Endothelial cell (in vitro differentiated cells): ENCODE results near the gene TEX54. TPM values are rescaled to one million over a fixed set of nuclear protein-coding genes. Genes with fewer than 3 reads are reported as not detected.

ENCODE experiments used
- DNase-seq: peaks from one replicate; pipeline ENCODE4 v3.0.0; 2021; ENCODE audit warnings: low spot score
- H3K27ac Mint-ChIP-seq: one replicate; pipeline ENCODE4 v1.8.0; 2021; ENCODE audit warnings: mixed read lengths, inconsistent platforms; ENCODE audit not compliant: unreplicated experiment
- H3K27me3 Mint-ChIP-seq: one replicate; pipeline ENCODE4 v1.8.0; 2021; ENCODE audit warnings: mild to moderate bottlenecking, moderate library complexity, mixed read lengths, inconsistent platforms; ENCODE audit not compliant: unreplicated experiment
- H3K36me3 Mint-ChIP-seq: one replicate; pipeline ENCODE4 v1.8.0; 2021; ENCODE audit warnings: mild to moderate bottlenecking, low read depth, mixed read lengths, inconsistent platforms; ENCODE audit not compliant: unreplicated experiment
- H3K4me1 Mint-ChIP-seq: one replicate; pipeline ENCODE4 v1.8.0; 2021; ENCODE audit warnings: mild to moderate bottlenecking, mixed read lengths, inconsistent platforms; ENCODE audit not compliant: unreplicated experiment
- H3K4me3 Mint-ChIP-seq: one replicate; pipeline ENCODE4 v1.8.0; 2021; ENCODE audit warnings: mild to moderate bottlenecking, mixed read lengths, inconsistent platforms; ENCODE audit not compliant: unreplicated experiment
- H3K9me3 Mint-ChIP-seq: one replicate; pipeline ENCODE4 v1.8.0; 2021; ENCODE audit warnings: mixed read lengths, inconsistent platforms; ENCODE audit not compliant: unreplicated experiment
- total RNA-seq: library from RNA; stranded (reverse); fragmentation: NEBNext Ultra II Directional; extraction: Animal tissue kit (Norgen Biotek cat#: 25700); gene quantifications from one replicate; pipeline ENCODE4 v1.2.1, GENCODE V29; 2021; ENCODE audit not compliant: unreplicated experiment
- TF ChIP-seq, protein P1 (sequence below): fragments of 200-600 bp; sonication (generic); IDR thresholded peaks from one replicate; pipeline ENCODE4 v1.5.0; 2021; ENCODE audit warnings: antibody characterized with exemption; ENCODE audit not compliant: unreplicated experiment

TEX54 gene
- total RNA-seq, 1 donor from 2014 or later: not detected

DNA sequence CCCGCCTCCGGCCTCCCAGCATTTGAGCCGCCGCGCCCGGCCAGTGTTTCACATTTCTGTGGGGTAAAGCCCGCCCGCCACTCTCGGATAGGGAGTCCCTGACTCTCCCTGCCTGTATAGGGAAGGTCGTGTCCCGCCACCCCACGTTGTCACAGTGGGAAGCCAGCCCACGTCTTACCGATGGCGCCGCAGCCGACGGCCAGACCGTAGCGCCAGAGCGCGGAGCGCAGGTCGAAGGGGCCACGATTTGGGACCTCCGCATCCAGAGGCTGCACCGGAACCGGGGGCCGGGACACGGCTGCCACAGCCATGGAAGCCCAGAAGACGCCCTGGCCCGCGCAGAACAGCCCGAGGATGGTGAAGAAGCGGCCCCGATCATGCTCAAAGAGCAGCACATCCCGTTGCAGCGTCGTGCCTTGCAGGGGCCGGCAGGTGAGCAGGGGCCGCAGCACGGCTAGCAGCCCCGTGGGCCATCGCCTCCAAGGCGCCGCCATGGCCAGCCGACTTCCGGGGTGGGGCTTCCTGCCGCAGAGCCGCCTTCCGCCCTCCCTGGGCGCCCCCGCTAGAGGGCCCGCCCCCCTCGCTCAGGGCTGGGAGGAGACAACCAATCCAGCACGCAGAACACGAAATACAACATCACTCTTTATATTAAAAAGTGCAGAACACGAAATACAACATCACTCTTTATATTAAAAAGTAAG lies 41.0 kb downstream of the TEX54 start, which contains the start of gene TMEM223:
Gene TMEM223 (minus strand): TSS at position 506 of the 701 bp plus-strand sequence. CDS start 12 bp downstream, at position 494.
- Mint-ChIP-seq H3K9me3 (no peaks in the 10 kb centered on the region), H3K4me3 (peak within 1 kb of the TSS; percentile 93), H3K4me1 (peaks cover 20% of the 10 kb centered on the region), H3K36me3 (peaks cover 40% of the 10 kb centered on the region), H3K27ac (peak within 1 kb of the TSS; percentile 85), H3K27me3 (peaks cover 12% of the 10 kb centered on the region)
- TF ChIP-seq, protein P1, sequence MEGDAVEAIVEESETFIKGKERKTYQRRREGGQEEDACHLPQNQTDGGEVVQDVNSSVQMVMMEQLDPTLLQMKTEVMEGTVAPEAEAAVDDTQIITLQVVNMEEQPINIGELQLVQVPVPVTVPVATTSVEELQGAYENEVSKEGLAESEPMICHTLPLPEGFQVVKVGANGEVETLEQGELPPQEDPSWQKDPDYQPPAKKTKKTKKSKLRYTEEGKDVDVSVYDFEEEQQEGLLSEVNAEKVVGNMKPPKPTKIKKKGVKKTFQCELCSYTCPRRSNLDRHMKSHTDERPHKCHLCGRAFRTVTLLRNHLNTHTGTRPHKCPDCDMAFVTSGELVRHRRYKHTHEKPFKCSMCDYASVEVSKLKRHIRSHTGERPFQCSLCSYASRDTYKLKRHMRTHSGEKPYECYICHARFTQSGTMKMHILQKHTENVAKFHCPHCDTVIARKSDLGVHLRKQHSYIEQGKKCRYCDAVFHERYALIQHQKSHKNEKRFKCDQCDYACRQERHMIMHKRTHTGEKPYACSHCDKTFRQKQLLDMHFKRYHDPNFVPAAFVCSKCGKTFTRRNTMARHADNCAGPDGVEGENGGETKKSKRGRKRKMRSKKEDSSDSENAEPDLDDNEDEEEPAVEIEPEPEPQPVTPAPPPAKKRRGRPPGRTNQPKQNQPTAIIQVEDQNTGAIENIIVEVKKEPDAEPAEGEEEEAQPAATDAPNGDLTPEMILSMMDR: no peak
- peak; percentile 83 for DNase-seq

DNA sequence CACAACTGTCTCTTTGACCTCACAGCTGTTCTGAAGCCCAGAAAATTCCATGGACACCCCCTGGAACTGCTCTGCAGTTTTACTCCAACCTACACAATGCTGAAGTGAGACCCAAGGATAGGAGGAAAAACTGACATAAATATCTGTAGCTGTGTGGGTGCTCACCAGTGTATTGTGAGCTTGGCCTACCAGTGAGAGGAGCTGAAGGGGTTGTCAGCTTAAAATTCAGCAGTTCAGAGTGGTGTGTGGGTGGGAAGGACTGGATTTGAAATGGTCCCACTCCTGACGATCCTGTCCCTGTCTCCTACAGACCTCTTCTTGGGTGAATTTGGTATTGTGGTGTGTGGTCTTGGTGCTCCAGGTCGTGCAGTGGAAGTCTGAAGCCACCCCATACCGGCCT lies 43.1 kb downstream of the TEX54 start:
- no peaks in the 10 kb centered on the region for H3K9me3 Mint-ChIP-seq
- TF ChIP-seq, protein P1: no peak
- no peak for DNase-seq
- H3K27me3 Mint-ChIP-seq: peaks cover 12% of the 10 kb centered on the region
- peak overlapping the region; percentile 71 for H3K4me3 Mint-ChIP-seq
- peaks cover 24% of the 10 kb centered on the region for H3K4me1 Mint-ChIP-seq
- peaks cover 27% of the 10 kb centered on the region for H3K36me3 Mint-ChIP-seq
- H3K27ac Mint-ChIP-seq: no peak overlapping the region

DNA sequence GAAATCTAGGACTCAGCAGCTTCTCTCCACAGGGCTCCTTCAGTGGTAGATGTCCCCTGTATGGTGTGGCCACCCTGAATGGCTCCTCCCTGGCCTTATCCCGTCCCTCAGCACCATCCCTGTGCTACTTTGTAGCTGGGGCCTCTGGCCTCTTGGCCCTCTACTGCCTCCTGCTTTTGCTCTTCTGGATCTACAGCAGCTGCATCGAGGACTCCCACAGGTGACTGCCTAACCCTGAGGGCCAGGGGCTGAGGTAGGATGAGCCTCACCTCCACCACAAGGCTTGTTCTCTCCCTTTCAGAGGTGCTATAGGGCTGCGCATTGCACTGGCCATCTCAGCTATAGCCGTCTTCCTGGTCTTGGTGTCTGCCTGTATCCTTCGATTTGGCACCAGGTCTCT lies 43.6 kb downstream of the TEX54 start:
- Mint-ChIP-seq H3K4me3 (peak overlapping the region; percentile 71), H3K4me1 (peaks cover 24% of the 10 kb centered on the region), H3K27ac (no peak overlapping the region), H3K36me3 (peaks cover 21% of the 10 kb centered on the region), H3K27me3 (peaks cover 12% of the 10 kb centered on the region), H3K9me3 (no peaks in the 10 kb centered on the region)
- DNase-seq: no peak
- TF ChIP-seq, protein P1: no peak

DNA sequence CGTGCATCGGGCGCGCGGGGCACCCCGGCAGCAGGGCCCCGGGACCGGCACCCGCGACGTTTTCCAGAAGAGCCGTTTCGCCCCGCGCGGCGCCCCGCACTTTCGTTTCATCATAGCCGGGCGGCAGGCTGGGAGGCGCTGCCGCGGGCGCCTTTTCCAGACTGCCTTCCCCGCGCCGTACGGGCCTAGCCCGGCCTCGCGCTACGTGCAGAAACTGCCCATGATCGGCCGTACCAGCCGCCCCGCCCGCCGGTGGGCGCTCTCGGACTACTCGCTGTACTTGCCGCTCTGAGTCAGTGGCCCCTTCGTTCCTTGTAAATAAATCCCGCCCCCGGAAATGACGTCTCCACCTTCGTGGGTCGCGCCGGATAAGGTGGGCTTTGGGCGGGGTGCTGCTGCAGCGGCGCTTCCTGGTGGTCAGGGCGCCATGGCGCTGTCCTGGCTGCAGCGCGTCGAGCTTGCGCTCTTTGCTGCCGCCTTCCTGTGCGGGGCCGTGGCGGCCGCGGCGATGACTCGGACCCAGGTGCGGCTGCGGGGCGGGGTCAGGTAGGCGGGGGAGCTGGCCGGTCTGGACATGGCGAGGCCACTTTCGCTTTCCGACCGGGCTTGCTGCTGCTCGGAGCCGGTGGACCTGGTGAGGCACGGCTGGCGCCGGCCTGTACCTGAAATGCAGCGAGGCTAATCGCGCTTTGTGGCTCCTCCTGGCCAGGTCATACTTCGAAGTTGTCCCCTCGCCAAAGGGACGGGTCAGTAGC lies 45.5 kb downstream of the TEX54 start, which contains the start of gene TMEM179B:
Gene TMEM179B (plus strand): TSS at position 398 of the 755 bp plus-strand sequence. CDS start 30 bp downstream, at position 428.
- TF ChIP-seq, protein P1: peak; percentile 9

More for the DNA sequence above, 45.5 kb downstream of the TEX54 start, which contains the start of gene TMEM179B:
- peaks cover 20% of the 10 kb centered on the region for H3K4me1 Mint-ChIP-seq
- no peaks in the 10 kb centered on the region for H3K9me3 Mint-ChIP-seq
- peak; percentile 91 for DNase-seq
- peaks cover 24% of the 10 kb centered on the region for H3K36me3 Mint-ChIP-seq
- H3K4me3 Mint-ChIP-seq: peak within 1 kb of the TSS; percentile 93
- H3K27ac Mint-ChIP-seq: peak within 1 kb of the TSS; percentile 89
- H3K27me3 Mint-ChIP-seq: peaks cover 8% of the 10 kb centered on the region
